ENCODE results near the gene GPR137B.
"Not testable (repeated sequence)": the region's sequence is repeated elsewhere in the genome, so short reads cannot be mapped to it uniquely, and the experiment has no call there.

GPR137B gene

GRCh38 chr1:236155841-236156503 is 13.6 kb downstream of the GPR137B start:
- Mint-ChIP-seq H3K4me1 (peaks cover 34% of the 10 kb centered on the region), H3K36me3 (peaks cover 2% of the 10 kb centered on the region), H3K9me3 (no peaks in the 10 kb centered on the region), H3K4me3 (no peak overlapping the region), H3K27ac (peak overlapping the region; percentile 68), H3K27me3 (peaks cover 28% of the 10 kb centered on the region)
- DNase-seq (ENCODE audit: low spot score in 2 of 2), result no peak
- no peak for ATAC-seq (ENCODE audit: low read depth)

DNA sequence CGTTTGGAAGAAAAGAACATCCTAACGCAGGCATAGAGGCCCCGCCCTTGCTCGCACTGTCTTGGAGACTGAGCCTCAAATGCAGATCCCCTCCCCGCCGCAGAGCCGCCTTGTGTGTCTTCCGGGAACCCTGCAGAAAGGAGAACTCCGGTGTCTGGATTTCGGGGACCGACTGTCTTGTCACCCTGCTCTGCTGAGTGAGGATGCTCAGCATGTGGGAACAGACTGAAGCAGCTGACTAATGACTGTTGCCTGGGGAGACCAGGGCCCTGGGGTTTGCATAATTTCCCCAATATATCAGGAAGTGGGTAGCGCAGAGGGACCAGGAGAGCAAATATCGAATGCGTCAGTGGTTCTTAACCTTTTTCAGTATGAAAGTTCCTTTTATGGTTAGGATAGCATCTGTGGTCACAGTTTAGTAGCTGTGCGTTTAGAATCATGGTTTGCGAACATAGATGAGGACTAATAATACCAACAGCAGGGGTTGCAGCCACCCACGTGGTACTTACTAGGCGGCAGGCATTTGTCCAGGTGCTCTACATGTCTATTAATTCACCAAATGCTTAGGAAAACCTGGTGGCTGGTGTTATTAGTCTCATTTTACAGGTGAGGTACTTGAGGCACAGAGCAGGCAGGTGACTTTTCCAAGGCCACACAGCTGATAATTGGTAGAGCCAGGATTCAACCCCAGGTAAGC is 14.3 kb downstream of the GPR137B start:
- H3K9me3 Mint-ChIP-seq, result peaks cover 5% of the 10 kb centered on the region
- DNase-seq (ENCODE audit: low spot score in 2 of 2), result peak; percentile 28 to 56
- peak overlapping the region; percentile 35 for H3K4me3 Mint-ChIP-seq
- peaks cover 32% of the 10 kb centered on the region for H3K27me3 Mint-ChIP-seq
- peaks cover 38% of the 10 kb centered on the region for H3K4me1 Mint-ChIP-seq
- ATAC-seq (ENCODE audit: low read depth), result peak; percentile 86
- H3K36me3 Mint-ChIP-seq, result peaks cover 7% of the 10 kb centered on the region
- peak overlapping the region; percentile 45 for H3K27ac Mint-ChIP-seq

DNA sequence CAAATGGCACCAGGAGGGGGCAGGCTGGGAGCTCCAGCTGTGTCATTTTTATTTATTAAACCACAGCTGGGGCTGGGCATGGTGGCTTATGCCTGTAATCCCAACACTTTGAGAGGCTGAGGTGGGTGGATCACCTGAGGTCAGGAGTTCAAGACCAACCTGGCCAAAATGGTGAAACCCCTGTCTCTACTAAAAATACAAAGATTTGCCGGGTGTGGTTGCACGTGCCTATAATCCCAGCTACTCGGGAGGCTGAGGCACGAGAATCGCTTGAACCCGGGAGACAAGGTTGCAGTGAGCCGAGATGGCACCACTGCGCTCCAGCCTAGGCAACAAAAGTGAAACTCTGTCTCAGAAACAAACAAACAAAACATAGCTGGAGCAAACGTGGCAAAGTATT is 15.7 kb downstream of the GPR137B start:
- not testable (repeated sequence) for H3K27ac Mint-ChIP-seq; ATAC-seq (ENCODE audit: low read depth); H3K9me3 Mint-ChIP-seq; DNase-seq (ENCODE audit: low spot score in 2 of 2); H3K4me3 Mint-ChIP-seq; H3K36me3 Mint-ChIP-seq
- Mint-ChIP-seq H3K27me3 (peaks cover 31% of the 10 kb centered on the region), H3K4me1 (peaks cover 39% of the 10 kb centered on the region)

DNA sequence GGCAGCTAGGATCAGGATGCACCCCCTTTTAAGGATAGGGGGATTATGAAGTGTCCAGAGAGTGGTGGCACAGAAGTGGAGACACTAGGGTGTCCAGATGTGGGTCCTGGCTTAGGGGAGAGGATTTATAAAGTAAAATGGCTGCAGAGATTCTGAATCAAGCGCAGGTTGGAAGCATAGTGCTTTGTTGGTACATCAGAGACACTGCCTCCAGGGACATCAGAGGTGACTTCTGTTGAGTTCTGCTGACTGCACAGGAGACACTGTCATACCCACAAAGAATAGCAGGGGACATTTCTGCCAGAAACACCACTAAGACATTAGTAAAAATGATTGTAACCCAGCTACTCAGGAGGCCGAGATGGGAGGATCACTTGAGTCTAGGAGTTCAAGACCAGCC is 16.4 kb downstream of the GPR137B start:
- peaks cover 16% of the 10 kb centered on the region for H3K9me3 Mint-ChIP-seq
- H3K27me3 Mint-ChIP-seq, result peaks cover 28% of the 10 kb centered on the region
- H3K4me1 Mint-ChIP-seq, result peaks cover 44% of the 10 kb centered on the region
- no peak overlapping the region for H3K27ac Mint-ChIP-seq
- peak overlapping the region; percentile 17 for H3K4me3 Mint-ChIP-seq
- no peak for ATAC-seq (ENCODE audit: low read depth)
- DNase-seq (ENCODE audit: low spot score in 2 of 2), result no peak
- peaks cover 12% of the 10 kb centered on the region for H3K36me3 Mint-ChIP-seq

DNA sequence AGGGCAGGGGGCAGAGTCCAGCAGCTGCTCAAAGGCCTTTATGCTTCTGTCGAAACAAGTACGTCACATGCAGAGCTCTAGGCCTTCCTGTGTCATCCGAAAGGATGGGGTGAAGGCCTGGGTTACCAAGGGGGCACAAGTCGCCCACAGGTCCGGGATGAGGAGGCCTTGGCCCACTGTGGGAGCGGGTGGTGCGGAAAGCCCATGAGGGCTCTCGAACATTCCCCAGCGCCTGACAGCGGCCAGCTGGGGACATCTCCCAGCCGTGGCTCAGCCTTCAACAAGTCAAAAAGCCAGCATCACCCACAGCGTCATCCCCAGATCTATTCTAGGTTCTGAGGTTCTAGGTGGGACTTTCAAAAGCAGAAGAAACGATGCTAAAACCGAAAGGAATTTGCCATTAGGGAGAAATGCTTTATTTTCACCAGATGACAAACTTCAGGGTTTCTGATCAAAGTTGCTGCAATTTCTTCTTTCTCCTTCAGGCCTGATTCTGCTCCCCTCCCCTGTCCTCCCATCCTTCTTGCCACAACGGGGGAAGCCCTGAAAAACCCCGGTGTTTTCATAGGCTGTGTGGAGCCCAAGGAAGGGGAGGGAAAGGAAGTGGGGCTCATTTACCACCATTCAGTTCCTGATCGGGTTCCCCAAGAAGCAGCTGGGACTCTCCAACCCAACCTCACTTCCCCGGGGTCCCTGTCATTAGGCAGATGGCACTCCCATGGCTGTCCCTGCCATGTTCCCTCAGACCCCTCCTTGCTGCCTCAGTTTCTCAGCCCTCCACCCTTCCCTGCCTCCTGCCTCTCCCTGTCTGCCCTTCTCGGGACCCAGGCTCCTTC is 17.6 kb downstream of the GPR137B start:
- Mint-ChIP-seq H3K36me3 (peaks cover 20% of the 10 kb centered on the region), H3K4me1 (peaks cover 48% of the 10 kb centered on the region), H3K9me3 (peaks cover 24% of the 10 kb centered on the region), H3K27me3 (peaks cover 30% of the 10 kb centered on the region), H3K4me3 (peak overlapping the region; percentile 65), H3K27ac (peak overlapping the region; percentile 82)
- peak; percentile 41 for ATAC-seq (ENCODE audit: low read depth)
- DNase-seq (ENCODE audit: low spot score in 2 of 2), result peak in 1 of 2 donors; percentile 25

- ATAC-seq (ENCODE audit: low read depth), result no peak
- H3K27me3 Mint-ChIP-seq, result peaks cover 27% of the 10 kb centered on the region
- peak overlapping the region; percentile 65 for H3K4me3 Mint-ChIP-seq
- H3K9me3 Mint-ChIP-seq, result peaks cover 24% of the 10 kb centered on the region
- H3K36me3 Mint-ChIP-seq, result peaks cover 19% of the 10 kb centered on the region
- H3K27ac Mint-ChIP-seq, result peak overlapping the region; percentile 82
- peaks cover 45% of the 10 kb centered on the region for H3K4me1 Mint-ChIP-seq
- DNase-seq (ENCODE audit: low spot score in 2 of 2), result no peak
These were observed 18.3 kb downstream of the GPR137B start for GRCh38 chr1:236160540-236161127.

DNA sequence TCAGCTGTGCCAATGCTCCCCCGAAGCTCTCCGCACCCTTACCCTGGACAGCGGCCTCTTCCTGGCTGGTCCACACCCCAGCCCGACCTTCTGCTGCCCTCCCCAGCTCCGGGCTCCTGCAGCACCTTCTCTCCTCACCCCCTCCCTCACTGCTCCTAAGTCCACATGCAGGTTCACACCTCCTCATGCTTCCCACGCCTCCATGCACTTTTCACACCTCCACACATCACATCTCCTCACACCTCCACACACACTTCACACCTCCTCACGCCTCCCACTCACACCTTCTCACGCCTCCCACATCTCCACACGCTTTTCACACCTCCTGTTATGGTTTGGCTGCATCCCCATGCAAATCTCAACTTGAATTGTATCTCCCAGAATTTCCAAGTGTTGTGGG is 18.9 kb downstream of the GPR137B start:
- Mint-ChIP-seq H3K4me3 (peak overlapping the region; percentile 65), H3K27me3 (peaks cover 25% of the 10 kb centered on the region), H3K27ac (no peak overlapping the region), H3K4me1 (peaks cover 42% of the 10 kb centered on the region), H3K9me3 (peaks cover 24% of the 10 kb centered on the region), H3K36me3 (peaks cover 19% of the 10 kb centered on the region)
- DNase-seq (ENCODE audit: low spot score in 2 of 2), result no peak
- ATAC-seq (ENCODE audit: low read depth), result no peak

GRCh38 chr1:236161755-236162154 is 19.4 kb downstream of the GPR137B start:
- not testable (repeated sequence) for ATAC-seq (ENCODE audit: low read depth); DNase-seq (ENCODE audit: low spot score in 2 of 2); H3K4me3 Mint-ChIP-seq
- Mint-ChIP-seq H3K27ac (peak overlapping the region; percentile 54), H3K36me3 (peaks cover 20% of the 10 kb centered on the region), H3K9me3 (peaks cover 24% of the 10 kb centered on the region), H3K4me1 (peaks cover 37% of the 10 kb centered on the region), H3K27me3 (peaks cover 27% of the 10 kb centered on the region)

- H3K9me3 Mint-ChIP-seq, result peaks cover 24% of the 10 kb centered on the region
- H3K4me1 Mint-ChIP-seq, result peaks cover 31% of the 10 kb centered on the region
- peaks cover 22% of the 10 kb centered on the region for H3K27me3 Mint-ChIP-seq
- H3K4me3 Mint-ChIP-seq, result no peak overlapping the region
- peak overlapping the region; percentile 39 for H3K27ac Mint-ChIP-seq
- DNase-seq (ENCODE audit: low spot score in 2 of 2) (no peak), ATAC-seq (ENCODE audit: low read depth) (no peak)
- peaks cover 21% of the 10 kb centered on the region for H3K36me3 Mint-ChIP-seq
These were observed 21.3 kb downstream of the GPR137B start for GRCh38 chr1:236163463-236164153.

- Mint-ChIP-seq H3K4me3 (no peak overlapping the region), H3K4me1 (peaks cover 33% of the 10 kb centered on the region), H3K9me3 (peaks cover 26% of the 10 kb centered on the region), H3K36me3 (peaks cover 21% of the 10 kb centered on the region), H3K27ac (no peak overlapping the region), H3K27me3 (peaks cover 17% of the 10 kb centered on the region)
- ATAC-seq (ENCODE audit: low read depth) (no peak), DNase-seq (ENCODE audit: low spot score in 2 of 2) (no peak)
These were observed 21.9 kb downstream of the GPR137B start for GRCh38 chr1:236164273-236164672.

- Mint-ChIP-seq H3K36me3 (peaks cover 21% of the 10 kb centered on the region), H3K4me1 (peaks cover 21% of the 10 kb centered on the region), H3K27ac (no peak overlapping the region), H3K4me3 (no peak overlapping the region), H3K9me3 (peaks cover 26% of the 10 kb centered on the region), H3K27me3 (peaks cover 15% of the 10 kb centered on the region)
- ATAC-seq (ENCODE audit: low read depth) (no peak), DNase-seq (ENCODE audit: low spot score in 2 of 2) (no peak)
These were observed 23.1 kb downstream of the GPR137B start for GRCh38 chr1:236165238-236165981.

DNA sequence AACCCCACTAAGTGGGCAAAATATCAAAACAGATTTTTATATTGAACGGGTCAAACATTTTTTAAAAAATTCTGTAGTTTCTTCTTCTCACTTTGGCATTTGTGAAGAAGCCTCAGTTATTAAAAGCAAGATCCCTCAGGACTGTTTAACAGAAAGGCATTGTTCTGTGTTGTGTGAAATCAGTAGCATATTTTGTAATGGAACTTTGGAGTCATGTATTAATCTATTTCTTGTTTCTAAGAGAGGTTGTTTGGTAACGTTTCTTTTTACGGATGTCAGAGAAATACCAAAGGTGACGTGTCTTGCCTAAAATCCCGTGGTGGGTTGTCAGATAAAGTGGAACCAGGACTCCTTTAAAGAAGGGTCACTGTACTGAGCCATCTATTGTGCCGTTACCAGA is 23.7 kb downstream of the GPR137B start:
- Mint-ChIP-seq H3K36me3 (peaks cover 21% of the 10 kb centered on the region), H3K4me1 (peaks cover 16% of the 10 kb centered on the region), H3K27me3 (peaks cover 10% of the 10 kb centered on the region), H3K4me3 (no peak overlapping the region), H3K27ac (no peak overlapping the region), H3K9me3 (peaks cover 26% of the 10 kb centered on the region)
- ATAC-seq (ENCODE audit: low read depth), result no peak
- DNase-seq (ENCODE audit: low spot score in 2 of 2), result no peak

DNA sequence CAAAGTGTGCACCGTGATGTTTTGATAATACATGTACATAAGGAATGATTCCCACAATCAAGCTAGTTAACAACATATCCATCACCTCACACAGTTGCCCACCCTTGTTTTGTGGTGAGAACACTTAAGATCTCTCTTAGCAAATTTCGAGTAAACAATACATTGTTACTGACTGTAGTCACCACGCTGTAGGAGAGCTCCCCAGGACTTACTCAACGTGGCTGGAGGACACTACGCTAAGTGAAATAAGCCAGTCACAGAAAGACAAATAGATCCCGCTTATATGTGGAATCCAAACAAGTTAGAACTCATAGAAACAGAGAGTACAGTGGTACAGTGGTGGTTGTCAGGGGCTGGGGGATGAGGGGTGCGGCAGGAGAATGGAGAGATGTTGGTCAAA is 24.8 kb downstream of the GPR137B start:
- peaks cover 4% of the 10 kb centered on the region for H3K27me3 Mint-ChIP-seq
- H3K9me3 Mint-ChIP-seq, result peaks cover 17% of the 10 kb centered on the region
- peaks cover 13% of the 10 kb centered on the region for H3K36me3 Mint-ChIP-seq
- H3K27ac Mint-ChIP-seq, result no peak overlapping the region
- H3K4me3 Mint-ChIP-seq, result no peak overlapping the region
- H3K4me1 Mint-ChIP-seq, result peaks cover 12% of the 10 kb centered on the region
- DNase-seq (ENCODE audit: low spot score in 2 of 2) (no peak), ATAC-seq (ENCODE audit: low read depth) (no peak)
